ENCODE measurements around the gene SERINC1.
"Not testable (repeated sequence)": the region's sequence is repeated elsewhere in the genome, so short reads cannot be mapped to it uniquely, and the experiment has no call there.

- TF ChIP-seq, protein P1, sequence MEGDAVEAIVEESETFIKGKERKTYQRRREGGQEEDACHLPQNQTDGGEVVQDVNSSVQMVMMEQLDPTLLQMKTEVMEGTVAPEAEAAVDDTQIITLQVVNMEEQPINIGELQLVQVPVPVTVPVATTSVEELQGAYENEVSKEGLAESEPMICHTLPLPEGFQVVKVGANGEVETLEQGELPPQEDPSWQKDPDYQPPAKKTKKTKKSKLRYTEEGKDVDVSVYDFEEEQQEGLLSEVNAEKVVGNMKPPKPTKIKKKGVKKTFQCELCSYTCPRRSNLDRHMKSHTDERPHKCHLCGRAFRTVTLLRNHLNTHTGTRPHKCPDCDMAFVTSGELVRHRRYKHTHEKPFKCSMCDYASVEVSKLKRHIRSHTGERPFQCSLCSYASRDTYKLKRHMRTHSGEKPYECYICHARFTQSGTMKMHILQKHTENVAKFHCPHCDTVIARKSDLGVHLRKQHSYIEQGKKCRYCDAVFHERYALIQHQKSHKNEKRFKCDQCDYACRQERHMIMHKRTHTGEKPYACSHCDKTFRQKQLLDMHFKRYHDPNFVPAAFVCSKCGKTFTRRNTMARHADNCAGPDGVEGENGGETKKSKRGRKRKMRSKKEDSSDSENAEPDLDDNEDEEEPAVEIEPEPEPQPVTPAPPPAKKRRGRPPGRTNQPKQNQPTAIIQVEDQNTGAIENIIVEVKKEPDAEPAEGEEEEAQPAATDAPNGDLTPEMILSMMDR (IDR thresholded peaks at IDR 0.05) = not testable (repeated sequence)
- not testable (repeated sequence) for TF ChIP-seq POLR2A (IDR thresholded peaks at IDR 0.05)
Measured at GRCh38 chr6:122455116-122455515, 16.5 kb downstream of the SERINC1 start.
